ENCODE measurements around the gene BNC2. TPM values are rescaled to one million over a fixed set of nuclear protein-coding genes. Genes with fewer than 3 reads are reported as not detected.

Gene BNC2
- total RNA-seq, 4 donors from 2014 or later: 90.2 to 130 (median 100.0) TPM

DNA sequence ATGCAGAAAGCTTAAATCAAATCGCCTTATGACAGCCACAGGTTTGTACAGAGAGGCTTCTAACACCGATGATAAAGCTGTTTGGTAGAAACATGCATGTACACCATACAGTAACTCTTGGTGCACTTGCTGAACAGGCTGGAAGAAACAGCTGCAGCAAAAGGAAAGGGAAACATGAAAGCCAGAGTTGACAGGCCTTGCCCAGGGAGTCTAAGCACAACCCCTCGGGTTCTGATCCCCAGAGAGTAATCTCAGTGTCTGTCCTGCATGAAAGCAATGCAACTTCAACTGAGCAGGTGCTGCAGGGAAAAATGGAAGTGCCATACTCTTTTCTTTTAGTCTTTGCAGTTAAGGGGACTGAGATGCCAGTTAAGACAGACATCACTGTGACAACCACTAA, 419.9 kb downstream of the BNC2 start:
- Histone ChIP-seq H3K4me1 (peaks cover 0 to 18% (median 0%) of the 10 kb centered on the region in 3 donors), H3K9me3 (no peaks in the 10 kb centered on the region), H3K36me3 (no peaks in the 10 kb centered on the region), H3K27ac (no peak overlapping the region), H3K4me3 (no peak overlapping the region), H3K27me3 (no peaks in the 10 kb centered on the region)
- TF ChIP-seq POLR2A (IDR thresholded peaks at IDR 0.05) (no peak), EP300 (IDR thresholded peaks at IDR 0.05) (no peak), POLR2AphosphoS5 (IDR thresholded peaks at IDR 0.05) (no peak)
- TF ChIP-seq, protein P1, sequence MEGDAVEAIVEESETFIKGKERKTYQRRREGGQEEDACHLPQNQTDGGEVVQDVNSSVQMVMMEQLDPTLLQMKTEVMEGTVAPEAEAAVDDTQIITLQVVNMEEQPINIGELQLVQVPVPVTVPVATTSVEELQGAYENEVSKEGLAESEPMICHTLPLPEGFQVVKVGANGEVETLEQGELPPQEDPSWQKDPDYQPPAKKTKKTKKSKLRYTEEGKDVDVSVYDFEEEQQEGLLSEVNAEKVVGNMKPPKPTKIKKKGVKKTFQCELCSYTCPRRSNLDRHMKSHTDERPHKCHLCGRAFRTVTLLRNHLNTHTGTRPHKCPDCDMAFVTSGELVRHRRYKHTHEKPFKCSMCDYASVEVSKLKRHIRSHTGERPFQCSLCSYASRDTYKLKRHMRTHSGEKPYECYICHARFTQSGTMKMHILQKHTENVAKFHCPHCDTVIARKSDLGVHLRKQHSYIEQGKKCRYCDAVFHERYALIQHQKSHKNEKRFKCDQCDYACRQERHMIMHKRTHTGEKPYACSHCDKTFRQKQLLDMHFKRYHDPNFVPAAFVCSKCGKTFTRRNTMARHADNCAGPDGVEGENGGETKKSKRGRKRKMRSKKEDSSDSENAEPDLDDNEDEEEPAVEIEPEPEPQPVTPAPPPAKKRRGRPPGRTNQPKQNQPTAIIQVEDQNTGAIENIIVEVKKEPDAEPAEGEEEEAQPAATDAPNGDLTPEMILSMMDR (IDR thresholded peaks at IDR 0.05): no peak
- 67 to 72% methylated on average over 1 to 3 of the region's 3 CpGs for WGBS, 2 donors (ENCODE audit: low coverage in 1 of 2)
- ATAC-seq: no peak

DNA sequence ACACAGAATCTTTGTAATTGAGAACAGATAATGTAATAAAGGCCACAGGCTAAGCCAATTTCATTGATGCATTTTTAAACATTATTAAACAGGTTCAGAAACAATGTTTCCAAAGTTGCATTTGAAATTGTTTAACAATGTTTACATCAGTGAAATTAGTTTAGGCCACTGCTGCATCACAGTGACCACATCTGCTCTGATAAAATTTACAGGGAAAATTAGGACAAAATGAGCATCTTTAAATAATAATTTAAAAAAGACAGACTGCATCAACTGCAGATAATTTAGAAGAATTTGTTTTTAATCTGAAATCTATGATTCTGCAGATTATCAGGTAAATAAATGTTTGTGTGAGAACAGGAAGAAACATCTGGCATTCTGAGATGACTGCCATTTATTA, 420.4 kb downstream of the BNC2 start:
- no peaks in the 10 kb centered on the region for H3K36me3 ChIP-seq
- peaks cover 0 to 23% (median 0%) of the 10 kb centered on the region in 3 donors for H3K4me1 ChIP-seq
- no peak overlapping the region for H3K27ac ChIP-seq
- ATAC-seq: no peak
- no peaks in the 10 kb centered on the region for H3K9me3 ChIP-seq
- no peak overlapping the region for H3K4me3 ChIP-seq
- H3K27me3 ChIP-seq: no peaks in the 10 kb centered on the region
- TF ChIP-seq, protein P1 (IDR thresholded peaks at IDR 0.05): no peak
- TF ChIP-seq POLR2AphosphoS5 (IDR thresholded peaks at IDR 0.05) (no peak), EP300 (IDR thresholded peaks at IDR 0.05) (no peak), POLR2A (IDR thresholded peaks at IDR 0.05) (no peak)

DNA sequence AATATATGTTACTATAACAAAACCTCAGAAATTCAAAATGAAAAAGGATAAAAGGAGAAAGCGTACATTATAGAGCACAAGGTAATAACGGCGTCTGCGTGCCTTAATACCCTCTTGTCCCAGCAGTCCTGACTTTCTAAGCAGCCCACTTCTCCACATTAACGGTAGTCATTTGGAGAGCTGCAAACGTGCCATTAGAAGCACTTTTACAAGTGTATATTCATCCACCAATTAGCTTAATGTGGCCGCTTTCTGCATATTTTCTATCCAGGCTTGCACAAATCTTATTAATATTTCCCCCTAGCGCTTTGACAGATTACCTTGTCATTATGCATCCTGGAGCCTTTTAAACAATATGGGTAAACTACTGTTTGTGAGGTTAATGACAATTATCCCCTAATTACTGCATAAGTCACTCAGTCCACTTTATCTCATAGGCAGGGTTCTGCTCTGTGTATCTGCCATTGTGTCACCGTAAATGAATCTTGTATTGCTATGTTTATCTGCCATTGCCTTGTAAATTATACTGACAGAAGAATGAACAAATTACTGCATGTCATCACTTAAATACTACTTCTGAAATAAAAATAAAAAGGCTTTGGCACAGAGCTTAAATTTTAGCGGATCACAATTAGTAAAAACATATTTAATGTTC, 421.3 kb downstream of the BNC2 start:
- Histone ChIP-seq H3K27ac (no peak overlapping the region), H3K4me3 (no peak overlapping the region), H3K36me3 (no peaks in the 10 kb centered on the region), H3K9me3 (no peaks in the 10 kb centered on the region), H3K27me3 (no peaks in the 10 kb centered on the region), H3K4me1 (peaks cover 0 to 23% (median 0%) of the 10 kb centered on the region in 3 donors)
- WGBS, 2 donors (ENCODE audit: low coverage in 1 of 2): 83 to 92% methylated on average over 10 of the region's 10 CpGs
- ATAC-seq: no peak
- TF ChIP-seq EP300 (IDR thresholded peaks at IDR 0.05) (no peak), POLR2A (IDR thresholded peaks at IDR 0.05) (no peak), POLR2AphosphoS5 (IDR thresholded peaks at IDR 0.05) (no peak)
- TF ChIP-seq, protein P1 (IDR thresholded peaks at IDR 0.05): no peak

DNA sequence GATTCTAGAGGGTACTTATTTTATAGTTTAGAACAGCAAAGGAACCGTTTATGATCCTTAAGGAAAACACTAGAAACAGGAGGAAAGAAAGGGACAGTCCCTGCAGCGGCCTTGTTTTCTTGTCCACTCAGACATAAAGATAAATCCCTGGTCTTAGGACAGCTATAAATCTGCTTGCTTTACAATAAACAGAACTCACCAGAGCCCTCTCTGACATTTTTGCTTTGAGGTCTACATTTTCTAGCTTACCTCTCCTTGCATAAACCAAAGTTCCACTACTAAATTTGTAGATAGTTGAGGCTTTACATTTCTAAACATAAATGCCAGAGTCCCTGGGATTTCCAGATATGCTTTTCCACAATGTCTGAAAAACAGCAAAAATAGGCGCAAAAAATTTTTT, 422.5 kb downstream of the BNC2 start:
- Histone ChIP-seq H3K4me1 (peaks cover 0 to 30% (median 0%) of the 10 kb centered on the region in 3 donors), H3K4me3 (no peak overlapping the region), H3K36me3 (no peaks in the 10 kb centered on the region), H3K27ac (no peak overlapping the region), H3K9me3 (no peaks in the 10 kb centered on the region), H3K27me3 (no peaks in the 10 kb centered on the region)
- 86 to 92% methylated on average over 3 of the region's 3 CpGs for WGBS, 2 donors (ENCODE audit: low coverage in 1 of 2)
- ATAC-seq: no peak
- TF ChIP-seq POLR2A (IDR thresholded peaks at IDR 0.05) (no peak), EP300 (IDR thresholded peaks at IDR 0.05) (no peak), POLR2AphosphoS5 (IDR thresholded peaks at IDR 0.05) (no peak)
- TF ChIP-seq, protein P1 (IDR thresholded peaks at IDR 0.05): no peak

DNA sequence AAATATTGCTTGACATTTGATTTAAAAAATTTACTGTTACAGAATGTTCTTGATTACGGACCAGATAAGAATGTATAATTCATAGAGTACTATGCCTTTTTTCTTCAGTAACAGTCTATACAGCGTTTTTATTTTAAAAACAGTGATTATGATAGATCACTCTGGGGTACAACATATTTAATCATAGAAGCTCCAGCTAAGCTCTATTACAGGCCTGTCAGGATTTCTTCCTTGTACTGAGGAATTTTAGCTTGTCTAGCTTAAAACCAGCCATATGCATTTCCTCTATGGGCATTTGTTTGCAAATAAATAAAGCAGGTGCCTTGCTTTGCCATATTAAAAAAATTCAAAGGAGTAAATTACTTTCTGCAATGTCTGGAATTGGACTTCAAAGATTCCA, 423.8 kb downstream of the BNC2 start:
- H3K36me3 ChIP-seq: no peaks in the 10 kb centered on the region
- H3K9me3 ChIP-seq: no peaks in the 10 kb centered on the region
- peaks cover 0 to 40% (median 0%) of the 10 kb centered on the region in 3 donors for H3K4me1 ChIP-seq
- no peaks in the 10 kb centered on the region for H3K27me3 ChIP-seq
- no peak overlapping the region for H3K4me3 ChIP-seq
- WGBS, 2 donors (ENCODE audit: low coverage in 1 of 2): 70 to 94% methylated on average over 2 of the region's 2 CpGs
- no peak overlapping the region for H3K27ac ChIP-seq
- ATAC-seq: no peak
- TF ChIP-seq POLR2A (IDR thresholded peaks at IDR 0.05) (no peak), POLR2AphosphoS5 (IDR thresholded peaks at IDR 0.05) (no peak), EP300 (IDR thresholded peaks at IDR 0.05) (no peak)
- TF ChIP-seq, protein P1 (IDR thresholded peaks at IDR 0.05): no peak
